CD14-positive monocyte (primary cell): ENCODE results near the gene B4GALT6. TPM values are rescaled to one million over a fixed set of nuclear protein-coding genes. Genes with fewer than 3 reads are reported as not detected.

Source experiments
- DNase-seq, 3 donors: peaks; one replicate each; pipeline ENCODE4 v3.0.0-alpha.2; 2011 to 2022
- H2AFZ ChIP-seq: 2 replicates; pipeline ENCODE4 v1.6.0; 2012; ENCODE audit warnings: mild to moderate bottlenecking, low read depth, low read length, inconsistent platforms; ENCODE audit not compliant: insufficient read depth, poor library complexity, severe bottlenecking
- H3K27ac ChIP-seq, 2 donors: 1 replicate in 1 of 2; 2 replicates in 1 of 2; pipeline ENCODE4 v1.5.1; 2012 to 2013; ENCODE audit warnings: low read length in 2 of 2, control low read depth in 1 of 2, inconsistent platforms in 1 of 2, low read depth in 1 of 2, mild to moderate bottlenecking in 1 of 2
- H3K27me3 ChIP-seq, 2 donors: one replicate each; pipeline versions ENCODE4 v1.6.0 to v1.6.1; 2011 to 2013; ENCODE audit warnings: low read length in 2 of 2; ENCODE audit not compliant: control insufficient read depth in 2 of 2, insufficient read depth in 2 of 2
- H3K36me3 ChIP-seq, 2 donors: replicated peaks in 1 of 2; 1 replicate in 1 of 2; 2 replicates in 1 of 2; pipeline versions ENCODE4 v1.5.1 to v1.6.1; 2012 to 2013; ENCODE audit warnings: low read length in 2 of 2, control low read depth in 1 of 2, inconsistent platforms in 1 of 2, mild to moderate bottlenecking in 1 of 2; ENCODE audit not compliant: insufficient read depth in 2 of 2, control insufficient read depth in 1 of 2
- H3K4me1 ChIP-seq, 2 donors: 1 replicate in 1 of 2; 2 replicates in 1 of 2; pipeline versions ENCODE4 v1.5.1 to v1.6.1; 2012 to 2013; ENCODE audit warnings: low read length in 2 of 2, control low read depth in 1 of 2, inconsistent platforms in 1 of 2, mild to moderate bottlenecking in 1 of 2, moderate library complexity in 1 of 2; ENCODE audit not compliant: insufficient read depth in 2 of 2, control insufficient read depth in 1 of 2
- H3K4me2 ChIP-seq: replicated peaks from 2 replicates; pipeline ENCODE3; 2012; ENCODE audit warnings: low read length, moderate library complexity, mild to moderate bottlenecking; ENCODE audit not compliant: poor library complexity, severe bottlenecking; ENCODE audit errors: extremely low read depth
- H3K4me3 ChIP-seq, 3 experiments: fragments of 200-600 bp in 1 of 3; sonication (generic) in 1 of 3; replicated peaks in 1 of 3; 1 replicate in 2 of 3; 2 replicates in 1 of 3; pipeline ENCODE4 v1.5.1; 2011 to 2013; ENCODE audit warnings: low read length in 3 of 3, mild to moderate bottlenecking in 3 of 3, control low read depth in 2 of 3, low read depth in 2 of 3, inconsistent platforms in 1 of 3, moderate library complexity in 1 of 3
- H3K79me2 ChIP-seq: 2 replicates; pipeline ENCODE4 v1.6.0; 2012; ENCODE audit warnings: mild to moderate bottlenecking, control low read depth, inconsistent platforms, low read length, moderate library complexity; ENCODE audit not compliant: insufficient read depth
- H3K9ac ChIP-seq: 2 replicates; pipeline ENCODE4 v1.6.0; 2017; ENCODE audit warnings: low read length, mild to moderate bottlenecking; ENCODE audit not compliant: insufficient read depth, poor library complexity, severe bottlenecking
- H3K9me3 ChIP-seq, 2 donors: replicated peaks in 1 of 2; 1 replicate in 1 of 2; 2 replicates in 1 of 2; pipeline versions ENCODE4 v1.5.1 to v1.6.1; 2012 to 2013; ENCODE audit warnings: low read length in 2 of 2, control low read depth in 1 of 2; ENCODE audit not compliant: control insufficient read depth in 1 of 2, insufficient read depth in 1 of 2
- H4K20me1 ChIP-seq: 2 replicates; pipeline ENCODE4 v1.6.0; 2012; ENCODE audit warnings: mild to moderate bottlenecking, low read length, control low read depth, moderate library complexity; ENCODE audit not compliant: insufficient read depth
- H3K27ac Mint-ChIP-seq, 7 donors: one replicate each; pipeline ENCODE4 v1.8.0; 2020; ENCODE audit warnings: mild to moderate bottlenecking in 7 of 7, mixed read lengths in 7 of 7, moderate library complexity in 6 of 7, inconsistent platforms in 2 of 7
- H3K27me3 Mint-ChIP-seq, 3 donors: one replicate each; pipeline ENCODE4 v1.8.0; 2021 to 2022; ENCODE audit warnings: low read depth in 3 of 3, mild to moderate bottlenecking in 3 of 3, mixed read lengths in 3 of 3, moderate library complexity in 3 of 3, inconsistent platforms in 1 of 3
- H3K36me3 Mint-ChIP-seq, 2 donors: one replicate each; pipeline ENCODE4 v1.8.0; 2020; ENCODE audit warnings: mixed read lengths in 2 of 2, inconsistent platforms in 1 of 2, mild to moderate bottlenecking in 1 of 2
- H3K4me1 Mint-ChIP-seq: one replicate; pipeline ENCODE4 v1.8.0; 2020; ENCODE audit warnings: mild to moderate bottlenecking, mixed read lengths
- H3K4me3 Mint-ChIP-seq, 2 donors: one replicate each; pipeline ENCODE4 v1.8.0; 2020; ENCODE audit warnings: mild to moderate bottlenecking in 2 of 2, mixed read lengths in 2 of 2, moderate library complexity in 1 of 2
- H3K9me3 Mint-ChIP-seq, 7 donors: one replicate each; pipeline ENCODE4 v1.8.0; 2020 to 2022; ENCODE audit warnings: mixed read lengths in 7 of 7, mild to moderate bottlenecking in 6 of 7, moderate library complexity in 6 of 7, inconsistent platforms in 2 of 7
- WGBS: methylation state at CpG from one replicate; pipeline ENCODE4 v1.1.5; 2013; ENCODE audit warnings: missing lambda C conversion rate; ENCODE audit not compliant: insufficient coverage; 5-methylcytosine and 5-hydroxymethylcytosine counted together
- intact Hi-C, 2 donors: fragments of 100-400 bp; cut with micrococcal nuclease; formaldehyde crosslinking; loops; one replicate each; pipeline versions ENCODE4 v1.15.0 to v1.15.1; 2023
- polyA plus RNA-seq, 3 donors: library from polyadenylated mRNA; depleted of rRNA in 1 of 3; unstranded in 2 of 3; stranded (reverse) in 1 of 3; fragments of 300-500 nt in 2 of 3; fragments of >200 nt in 1 of 3; fragmentation: Illumina TruSeq in 2 of 3; gene quantifications; 1 replicate in 2 of 3; 2 replicates in 1 of 3; pipeline ENCODE4 v1.2.3, GENCODE V29; 2012 to 2021
- TF ChIP-seq, protein P1 (sequence below): fragments of 200-600 bp; IDR thresholded peaks from one replicate; pipeline ENCODE4 v1.8.0; 2022; ENCODE audit warnings: antibody characterized with exemption, mild to moderate bottlenecking

The B4GALT6 gene
- polyA plus RNA-seq, 3 donors: 0.09 to 0.68 (median 0.12) TPM

DNA sequence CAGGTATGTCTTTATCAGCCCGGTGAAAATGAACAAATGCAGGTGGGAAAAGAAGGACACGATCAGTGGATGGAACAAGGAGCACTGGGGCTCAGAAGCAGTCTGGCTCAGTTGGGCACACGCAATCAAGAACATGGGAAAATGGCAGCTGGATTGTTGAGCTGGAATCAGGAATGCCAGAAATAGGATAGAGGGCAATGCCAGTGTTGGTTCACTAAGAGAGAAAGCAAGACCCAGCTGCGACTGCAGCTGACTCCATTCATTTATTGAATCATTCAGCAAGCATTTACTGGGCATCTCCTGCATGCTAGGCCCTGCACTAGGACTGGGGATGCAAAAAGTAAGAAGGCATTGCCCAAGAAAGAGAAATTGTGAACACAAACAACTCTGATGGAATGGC, 106.3 kb downstream of the B4GALT6 start:
- H3K79me2 ChIP-seq: no peaks in the 10 kb centered on the region
- no peak overlapping the region for H2AFZ ChIP-seq
- H3K4me3 ChIP-seq: no peak overlapping the region
- TF ChIP-seq, protein P1, sequence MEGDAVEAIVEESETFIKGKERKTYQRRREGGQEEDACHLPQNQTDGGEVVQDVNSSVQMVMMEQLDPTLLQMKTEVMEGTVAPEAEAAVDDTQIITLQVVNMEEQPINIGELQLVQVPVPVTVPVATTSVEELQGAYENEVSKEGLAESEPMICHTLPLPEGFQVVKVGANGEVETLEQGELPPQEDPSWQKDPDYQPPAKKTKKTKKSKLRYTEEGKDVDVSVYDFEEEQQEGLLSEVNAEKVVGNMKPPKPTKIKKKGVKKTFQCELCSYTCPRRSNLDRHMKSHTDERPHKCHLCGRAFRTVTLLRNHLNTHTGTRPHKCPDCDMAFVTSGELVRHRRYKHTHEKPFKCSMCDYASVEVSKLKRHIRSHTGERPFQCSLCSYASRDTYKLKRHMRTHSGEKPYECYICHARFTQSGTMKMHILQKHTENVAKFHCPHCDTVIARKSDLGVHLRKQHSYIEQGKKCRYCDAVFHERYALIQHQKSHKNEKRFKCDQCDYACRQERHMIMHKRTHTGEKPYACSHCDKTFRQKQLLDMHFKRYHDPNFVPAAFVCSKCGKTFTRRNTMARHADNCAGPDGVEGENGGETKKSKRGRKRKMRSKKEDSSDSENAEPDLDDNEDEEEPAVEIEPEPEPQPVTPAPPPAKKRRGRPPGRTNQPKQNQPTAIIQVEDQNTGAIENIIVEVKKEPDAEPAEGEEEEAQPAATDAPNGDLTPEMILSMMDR: no peak
- H3K4me1 Mint-ChIP-seq: no peaks in the 10 kb centered on the region
- no peak overlapping the region for H3K27ac ChIP-seq
- no peaks in the 10 kb centered on the region for H3K4me1 ChIP-seq
- no peaks in the 10 kb centered on the region for H4K20me1 ChIP-seq
- intact Hi-C loops: no loop called here
- no peak overlapping the region for H3K27ac Mint-ChIP-seq
- no peaks in the 10 kb centered on the region for H3K36me3 Mint-ChIP-seq
- WGBS: 95% methylated on average over 4 of the region's 4 CpGs
- no peaks in the 10 kb centered on the region for H3K27me3 ChIP-seq
- peaks cover 0 to 2% (median 0%) of the 10 kb centered on the region in 7 donors for H3K9me3 Mint-ChIP-seq
- no peak overlapping the region for H3K4me2 ChIP-seq
- no peaks in the 10 kb centered on the region for H3K36me3 ChIP-seq
- no peaks in the 10 kb centered on the region for H3K9me3 ChIP-seq
- H3K27me3 Mint-ChIP-seq: no peaks in the 10 kb centered on the region
- H3K4me3 Mint-ChIP-seq: no peak overlapping the region
- DNase-seq: no peak
- no peak overlapping the region for H3K9ac ChIP-seq

DNA sequence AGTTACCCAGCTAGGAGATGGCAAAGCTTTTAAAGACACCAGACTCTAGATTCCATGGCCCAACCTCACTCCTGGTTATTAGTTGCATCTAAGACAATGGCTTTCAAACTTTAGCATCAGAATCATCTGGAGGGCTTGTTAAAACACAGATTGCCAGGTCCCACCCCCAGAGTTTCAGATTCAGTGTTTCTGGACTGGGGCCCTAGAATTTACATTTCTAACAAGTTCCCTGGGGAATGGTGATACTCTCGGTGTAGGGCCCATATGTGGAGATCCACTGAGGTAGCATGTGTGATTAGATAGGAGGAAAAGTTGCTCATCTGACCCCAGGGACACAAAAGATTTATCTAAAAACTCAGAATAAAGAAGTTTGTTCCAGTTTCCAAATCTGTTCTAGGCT, 107.2 kb downstream of the B4GALT6 start:
- Mint-ChIP-seq H3K27me3 (no peaks in the 10 kb centered on the region), H3K27ac (no peak overlapping the region), H3K4me1 (no peaks in the 10 kb centered on the region), H3K4me3 (no peak overlapping the region), H3K9me3 (peaks cover 0 to 2% (median 0%) of the 10 kb centered on the region in 7 donors), H3K36me3 (no peaks in the 10 kb centered on the region)
- no peak overlapping the region for H3K9ac ChIP-seq
- no peak overlapping the region for H3K4me2 ChIP-seq
- H3K27ac ChIP-seq: no peak overlapping the region
- H4K20me1 ChIP-seq: no peaks in the 10 kb centered on the region
- H3K36me3 ChIP-seq: no peaks in the 10 kb centered on the region
- H3K9me3 ChIP-seq: no peaks in the 10 kb centered on the region
- no peaks in the 10 kb centered on the region for H3K4me1 ChIP-seq
- no peak for DNase-seq
- intact Hi-C loops: no loop called here
- no peaks in the 10 kb centered on the region for H3K27me3 ChIP-seq
- WGBS: 100% methylated on average over 1 of the region's 1 CpG
- H3K4me3 ChIP-seq: no peak overlapping the region
- no peaks in the 10 kb centered on the region for H3K79me2 ChIP-seq
- TF ChIP-seq, protein P1: no peak
- H2AFZ ChIP-seq: no peak overlapping the region
